T-helper 2 cell (primary cell): ENCODE measurements around the gene SULT2B1.
A peak's percentile ranks its signal among the peaks of the same experiment; 100 is the strongest.

Experiments
- DNase-seq, 5 experiments: peaks; one replicate each; pipeline versions ENCODE4 v3.0.0 to v3.0.0-alpha.2; 2012 to 2022

The SULT2B1 gene

GRCh38 chr19:48603449-48603848 is 51.5 kb downstream of the SULT2B1 start:
- no peak for DNase-seq

- no peak for DNase-seq
These were observed 51.9 kb downstream of the SULT2B1 start for GRCh38 chr19:48603850-48604249.

GRCh38 chr19:48606463-48607358 is 54.7 kb downstream of the SULT2B1 start, which contains the start of gene SPACA4:
Gene SPACA4 (plus strand): TSS chr19:48606742. CDS start chr19:48606979, 237 bp downstream.
- DNase-seq, result no peak

GRCh38 chr19:48607359-48607755 is 55.4 kb downstream of the SULT2B1 start:
- no peak for DNase-seq

GRCh38 chr19:48608798-48609263 is 56.9 kb downstream of the SULT2B1 start:
- peak in 3 of 5 experiments; percentile 18 to 80 (median 33) for DNase-seq

GRCh38 chr19:48609571-48610108 is 57.7 kb downstream of the SULT2B1 start:
- no peak for DNase-seq

GRCh38 chr19:48611872-48612271 is 59.9 kb downstream of the SULT2B1 start:
- no peak for DNase-seq

GRCh38 chr19:48613024-48613851 is 61.3 kb downstream of the SULT2B1 start:
- DNase-seq, result no peak

GRCh38 chr19:48613852-48614435 is 62.0 kb downstream of the SULT2B1 start:
- no peak for DNase-seq

- no peak for DNase-seq
These were observed 62.7 kb downstream of the SULT2B1 start, which contains the start of gene FAM83E for GRCh38 chr19:48614436-48615230. Gene FAM83E (minus strand): TSS chr19:48615076. CDS start chr19:48613372, 1,704 bp downstream.

- DNase-seq, result no peak
These were observed 63.5 kb downstream of the SULT2B1 start for GRCh38 chr19:48615231-48616040.

GRCh38 chr19:48616041-48616436 is 64.1 kb downstream of the SULT2B1 start:
- peak in 1 of 5 experiments; percentile 59 for DNase-seq

- DNase-seq, result peak in 1 of 5 experiments; percentile 42
These were observed 64.6 kb downstream of the SULT2B1 start for GRCh38 chr19:48616491-48617056.

- no peak for DNase-seq
These were observed 65.4 kb downstream of the SULT2B1 start for GRCh38 chr19:48617146-48617937.

GRCh38 chr19:48618278-48618915 is 66.4 kb downstream of the SULT2B1 start:
- no peak for DNase-seq

GRCh38 chr19:48618916-48619691 is 67.1 kb downstream of the SULT2B1 start, which contains the start of the genes RPL18 and SPHK2:
Gene RPL18 (minus strand): TSS chr19:48619178. CDS start chr19:48619143, 35 bp downstream.
Gene SPHK2 (plus strand): TSS chr19:48619506. CDS start chr19:48620515, 1,009 bp downstream.
- peak; percentile 83 to 100 (median 91) for DNase-seq

- no peak for DNase-seq
These were observed 68.0 kb downstream of the SULT2B1 start for GRCh38 chr19:48619692-48620585.
